NCI-H2196 treated with DMSO at 0.1 percent for 48 hours (cell line): ENCODE results near the gene GULP1.

Source experiments
- DNase-seq: peaks from one replicate; lab custom pipeline; 2025; ENCODE audit not compliant: unreplicated experiment; lab: John Stamatoyannopoulos, UW

The GULP1 gene

DNA sequence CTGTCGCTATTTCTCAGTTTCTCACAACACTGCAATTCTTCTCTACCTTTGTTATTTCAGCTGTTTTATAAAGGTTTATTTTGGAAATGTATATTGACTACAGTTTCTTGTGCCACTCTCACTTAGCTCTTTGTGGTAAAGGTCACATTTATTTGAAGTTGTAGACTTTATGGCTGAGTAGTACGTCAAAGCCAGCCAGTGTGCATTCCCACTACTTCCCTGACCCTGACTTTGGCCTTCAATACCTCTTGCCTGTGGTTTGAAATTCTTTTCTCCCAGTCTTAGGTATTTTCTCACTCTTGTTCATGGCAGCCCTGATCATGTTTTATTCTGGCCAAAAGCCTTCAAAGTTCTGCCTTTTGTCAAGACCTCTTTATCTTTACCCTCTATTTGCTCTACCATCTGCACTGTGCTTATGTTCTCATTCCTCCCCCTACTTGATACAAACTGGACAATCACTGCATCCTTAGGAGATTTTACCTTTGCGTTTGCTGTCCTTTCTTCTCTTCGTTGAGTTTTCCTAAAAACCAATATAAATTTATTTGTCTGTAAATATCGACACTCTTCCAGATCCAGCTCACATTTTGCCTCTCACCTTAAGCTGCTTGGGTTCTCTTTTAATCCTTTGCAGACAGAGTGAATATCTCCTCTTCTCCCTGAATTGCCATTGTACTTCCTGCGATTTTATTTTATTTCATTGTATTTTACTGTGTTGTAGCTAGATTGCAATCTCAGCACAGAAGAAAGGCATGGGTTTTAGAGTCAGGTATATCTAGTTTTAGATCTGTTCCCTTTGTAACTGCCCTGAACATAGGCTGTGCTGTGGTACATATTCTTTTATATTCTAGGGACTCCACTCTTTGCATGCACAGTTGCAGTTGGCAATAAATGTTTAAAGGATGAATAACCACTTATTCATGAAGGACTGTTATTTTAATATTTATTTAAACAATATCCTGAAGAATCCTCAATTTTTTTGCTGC is 31.2 kb downstream of the GULP1 start:
- no peak for DNase-seq

DNA sequence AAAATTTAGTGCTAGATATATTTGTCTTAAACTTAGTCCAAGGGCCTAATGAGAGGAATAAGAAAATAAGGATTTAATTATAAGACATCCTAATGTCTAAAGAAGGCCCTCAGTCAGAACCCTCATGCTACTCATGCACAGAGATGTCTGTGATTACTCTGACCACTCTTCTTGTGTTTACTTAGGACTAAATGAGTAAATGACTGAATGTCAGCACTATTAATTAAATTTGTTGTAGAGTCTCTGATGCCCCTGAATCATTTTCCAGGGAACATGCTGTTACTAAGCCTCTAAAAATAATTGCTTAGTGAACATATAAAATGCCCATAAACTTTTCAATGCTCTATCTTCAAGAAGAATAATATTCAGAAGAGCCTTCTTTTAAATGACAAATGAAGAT is 32.4 kb downstream of the GULP1 start:
- no peak for DNase-seq

DNA sequence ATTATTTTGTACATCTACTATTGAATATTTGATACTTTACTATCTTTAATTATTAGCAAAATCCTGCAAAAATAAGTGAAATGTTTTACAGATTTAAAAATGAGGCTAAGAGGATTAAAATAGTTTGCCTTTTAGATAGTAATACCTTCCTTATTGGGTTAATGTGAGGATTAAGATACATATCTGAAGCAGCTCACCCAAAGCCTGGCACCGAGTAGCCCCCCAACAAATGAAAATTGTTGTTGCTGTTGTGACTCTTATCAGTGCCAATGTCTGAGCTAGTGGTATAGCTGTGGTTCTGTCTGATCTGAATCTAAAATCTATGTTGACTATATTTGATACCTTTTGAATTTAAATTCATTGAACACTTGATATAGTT is 34.6 kb downstream of the GULP1 start:
- no peak for DNase-seq

DNA sequence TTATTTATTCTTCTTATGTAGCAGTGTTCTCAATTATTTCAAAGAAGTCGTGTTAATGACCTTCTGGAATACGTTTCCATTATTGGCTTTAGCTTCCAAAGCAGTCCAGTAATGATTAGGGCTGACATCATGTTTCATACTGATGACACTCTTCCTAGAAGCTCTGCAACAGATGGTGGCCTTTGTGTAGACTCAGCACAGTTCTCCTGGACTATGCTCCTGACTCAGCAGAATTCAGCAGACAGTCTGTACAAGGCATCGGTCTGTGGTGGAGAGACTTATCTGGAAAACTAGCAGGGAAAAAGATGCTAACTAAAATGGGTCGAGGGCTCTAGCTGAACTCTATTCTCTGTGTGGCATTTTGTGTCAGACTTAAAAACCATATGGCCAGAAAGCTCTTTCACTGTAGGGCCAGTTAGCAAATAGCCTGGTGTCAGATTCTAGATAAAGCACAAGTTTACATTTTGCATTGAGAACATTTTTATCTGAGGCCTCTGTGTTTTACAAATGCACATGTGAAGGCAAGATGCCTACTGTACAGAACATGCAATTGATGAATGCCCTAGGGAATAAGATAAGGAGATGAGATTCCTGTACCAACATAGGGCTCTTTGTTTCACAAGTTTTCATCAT is 35.1 kb downstream of the GULP1 start:
- no peak for DNase-seq

DNA sequence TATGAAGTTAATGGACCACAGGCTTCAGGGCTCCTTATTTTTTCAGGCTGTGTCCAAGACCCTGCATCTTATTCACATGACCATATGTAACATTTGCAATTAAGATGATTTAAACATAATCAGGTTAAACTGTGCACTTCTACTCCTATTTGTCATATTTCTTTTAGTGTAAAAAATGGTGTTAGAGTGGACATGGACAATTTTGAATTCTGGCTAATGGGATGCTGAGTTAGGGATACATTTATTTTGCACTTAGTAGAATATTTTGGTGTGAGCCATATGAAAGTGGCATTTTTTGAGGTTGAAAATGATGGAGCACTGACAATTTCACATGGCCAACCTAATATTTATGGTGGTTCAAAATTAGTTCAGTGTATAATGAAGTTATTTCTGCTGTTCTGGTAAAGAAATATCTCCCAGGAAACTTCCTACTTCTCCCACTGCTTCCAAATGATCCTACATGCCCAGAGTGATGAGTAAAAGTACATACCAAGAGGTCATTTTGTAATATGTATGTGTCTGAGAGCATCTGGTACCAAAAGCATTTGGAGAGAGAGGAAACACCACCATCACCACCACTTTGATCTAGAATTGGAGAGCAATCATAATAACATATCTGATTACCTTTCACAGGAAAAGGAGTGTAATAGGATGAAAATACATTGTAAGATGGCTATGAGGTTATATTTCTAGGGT is 36.0 kb downstream of the GULP1 start:
- DNase-seq: no peak

GRCh38 chr2:188328419-188328818 is 36.7 kb downstream of the GULP1 start:
- DNase-seq: no peak

- no peak for DNase-seq
These were observed 38.8 kb downstream of the GULP1 start for GRCh38 chr2:188330316-188331053.

DNA sequence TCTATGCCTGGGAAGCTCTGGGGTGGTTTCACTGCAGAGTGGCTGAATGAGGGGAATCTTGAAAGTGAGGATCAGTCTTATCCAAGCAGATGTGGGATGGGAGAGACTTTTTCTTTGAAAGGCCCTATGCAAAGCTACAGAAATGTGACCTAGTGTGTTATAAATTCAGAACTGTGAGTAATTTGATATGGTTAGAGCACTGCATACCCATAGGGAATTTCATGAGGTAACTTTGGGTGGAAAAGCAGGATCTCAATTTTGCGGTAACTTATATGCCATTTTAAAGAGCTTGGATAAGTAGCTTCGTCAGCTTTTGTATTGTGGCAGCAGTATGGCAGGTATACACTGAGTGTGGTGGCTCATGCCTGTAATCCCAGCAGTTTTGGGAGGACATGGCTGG is 40.9 kb downstream of the GULP1 start:
- no peak for DNase-seq

GRCh38 chr2:188333751-188334524 is 42.3 kb downstream of the GULP1 start:
- no peak for DNase-seq

DNA sequence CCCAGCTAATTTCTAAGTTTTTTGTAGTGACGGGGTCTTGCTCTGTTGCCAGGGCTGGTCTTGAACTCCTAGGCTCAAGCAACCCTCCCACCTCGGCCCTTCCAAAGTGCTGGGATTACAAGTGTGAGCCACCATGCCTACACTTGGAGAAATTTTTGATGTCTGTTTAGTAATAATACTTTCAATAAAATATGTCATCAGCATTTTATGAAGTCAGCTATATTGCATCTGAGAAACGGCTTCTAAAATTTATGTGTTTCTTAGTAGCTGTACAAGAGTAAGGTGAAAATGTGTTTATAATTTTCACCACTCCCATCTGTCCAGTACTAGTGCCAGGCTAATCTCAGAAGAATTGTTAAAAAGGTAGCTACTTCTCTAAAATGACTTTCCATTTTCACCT is 46.8 kb downstream of the GULP1 start:
- no peak for DNase-seq

- no peak for DNase-seq
These were observed 48.6 kb downstream of the GULP1 start for GRCh38 chr2:188340257-188340656.

DNA sequence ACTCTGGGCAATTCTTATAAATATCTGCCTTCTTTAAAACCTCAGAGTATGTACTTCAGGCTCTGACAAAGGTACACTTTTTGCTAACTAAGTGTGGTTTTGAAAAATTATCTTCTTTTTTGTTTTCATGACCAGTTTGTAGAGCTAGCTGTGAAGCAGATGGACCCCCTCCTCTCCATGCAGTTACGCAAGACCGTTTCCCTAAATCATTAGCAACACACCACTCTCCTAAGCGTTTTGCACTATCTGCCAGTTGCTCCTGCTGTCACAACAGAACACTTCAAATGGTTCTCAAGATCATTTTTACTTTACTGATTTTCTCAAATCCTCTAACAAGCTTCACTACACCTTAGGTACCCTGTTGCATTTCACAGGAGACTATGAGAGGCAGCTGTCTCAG is 53.3 kb downstream of the GULP1 start:
- DNase-seq: no peak

- no peak for DNase-seq
These were observed 53.8 kb downstream of the GULP1 start for GRCh38 chr2:188345426-188345825.

DNA sequence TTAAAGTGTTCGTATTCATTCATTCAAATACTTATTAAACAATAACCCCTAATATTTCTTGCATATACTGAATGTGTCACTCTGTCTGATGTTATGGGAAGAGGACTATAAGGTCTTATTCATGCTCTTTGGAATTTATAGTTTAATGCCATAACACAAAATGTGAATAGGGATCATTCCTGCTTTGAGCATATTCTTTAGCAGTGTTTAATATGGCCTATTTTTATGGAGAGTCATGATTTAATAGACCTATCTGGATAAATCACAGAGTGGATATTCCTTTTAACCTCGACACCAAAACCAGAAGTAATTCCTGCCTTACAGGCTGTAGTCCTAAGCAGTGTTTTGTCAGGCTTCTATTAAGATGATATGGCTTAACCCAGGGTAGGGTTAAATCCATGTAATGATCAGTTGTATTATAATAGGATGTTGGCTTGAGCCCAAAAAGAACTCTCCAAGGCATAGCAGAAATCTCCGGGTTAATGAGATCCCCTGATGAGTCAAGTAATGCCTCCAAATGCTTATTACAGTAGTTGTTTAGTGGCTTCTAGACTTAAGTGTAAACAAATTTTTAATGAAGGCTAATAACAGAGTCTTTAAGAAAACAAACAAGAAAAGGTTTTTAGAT is 54.3 kb downstream of the GULP1 start:
- no peak for DNase-seq

GRCh38 chr2:188349019-188349418 is 57.3 kb downstream of the GULP1 start:
- DNase-seq: no peak

DNA sequence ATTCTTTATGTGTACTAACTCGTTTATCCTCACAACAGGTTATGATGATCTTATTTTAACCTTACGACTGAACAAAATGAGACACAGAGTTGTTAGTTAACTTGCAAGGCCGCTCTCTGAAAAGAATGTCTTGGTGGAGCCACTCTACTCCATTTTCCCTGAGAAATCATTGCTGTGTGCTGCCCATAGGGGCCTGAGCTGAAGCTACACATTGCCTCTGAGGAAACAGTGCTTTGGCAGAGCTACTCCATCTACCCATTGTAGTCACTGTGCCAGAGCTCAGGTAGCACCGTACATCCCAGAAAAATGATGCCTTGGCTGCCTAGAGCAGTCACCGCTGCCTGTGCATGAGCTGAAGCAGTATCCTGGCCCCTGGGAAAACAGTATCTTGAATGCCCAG is 61.6 kb downstream of the GULP1 start:
- DNase-seq: no peak

GRCh38 chr2:188360485-188361263 is 69.0 kb downstream of the GULP1 start:
- DNase-seq: no peak

DNA sequence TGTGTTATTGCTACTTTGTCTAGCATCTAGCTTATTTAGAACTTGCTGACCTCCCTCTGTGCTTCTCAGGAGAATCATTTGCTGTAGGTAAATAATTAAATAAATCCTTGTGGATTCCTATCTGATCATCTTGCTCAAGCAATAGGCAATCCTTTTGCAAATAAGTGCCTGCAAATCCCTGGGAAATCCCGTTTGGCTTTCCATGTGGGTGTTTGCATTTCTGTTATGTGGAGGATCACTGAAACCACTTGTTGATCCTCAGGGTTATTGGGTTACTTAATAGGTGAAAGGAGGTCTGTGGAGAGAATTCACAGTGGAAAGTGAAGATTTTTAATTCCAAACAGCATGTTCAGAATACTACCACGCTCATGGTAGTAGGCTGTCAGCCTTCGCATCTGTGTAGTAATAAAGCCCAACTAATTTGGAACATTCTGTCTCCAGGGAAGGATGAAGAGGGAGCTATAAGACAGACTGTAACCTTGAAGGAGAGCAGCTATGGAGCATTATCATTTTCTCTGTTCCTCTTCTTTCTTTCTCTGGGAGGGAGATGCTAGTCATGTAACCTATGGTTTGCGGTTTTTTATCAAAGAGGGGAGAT is 72.5 kb downstream of the GULP1 start:
- no peak for DNase-seq
